Loucy (cell line): ENCODE results near the gene CNTN3.

ENCODE experiments used
- EZH2phosphoT487 ChIP-seq: fragments of 200-600 bp; IDR thresholded peaks from 2 replicates; pipeline ENCODE4 v1.6.1; 2018; ENCODE audit warnings: antibody characterized with exemption, mild to moderate bottlenecking, moderate library complexity, borderline replicate concordance
- TF ChIP-seq, protein P1 (sequence below): fragments of 200-600 bp; sonication (generic); conservative IDR thresholded peaks from 2 replicates; pipeline ENCODE4 v1.5.1; 2014; ENCODE audit warnings: mild to moderate bottlenecking, antibody characterized with exemption, low read length

DNA sequence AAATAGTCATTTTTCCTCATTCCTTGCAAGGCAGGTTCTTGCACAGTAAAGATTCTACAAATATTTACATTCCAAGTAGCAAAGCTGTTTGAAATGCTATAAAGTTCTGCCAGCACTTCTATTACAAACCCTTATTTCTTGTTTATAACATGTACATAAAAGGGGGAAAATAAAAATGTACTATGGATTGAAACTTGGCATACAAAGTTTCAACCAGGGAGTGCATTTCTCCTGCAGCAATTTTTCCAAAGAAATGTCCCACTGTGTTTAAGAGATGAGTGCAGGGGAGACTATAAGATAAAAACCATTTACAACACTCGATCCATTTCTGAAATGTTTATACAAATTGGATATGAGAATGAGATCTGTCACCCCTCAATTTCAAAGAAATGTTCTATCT, 3.3 kb downstream of the CNTN3 start:
- TF ChIP-seq, protein P1, sequence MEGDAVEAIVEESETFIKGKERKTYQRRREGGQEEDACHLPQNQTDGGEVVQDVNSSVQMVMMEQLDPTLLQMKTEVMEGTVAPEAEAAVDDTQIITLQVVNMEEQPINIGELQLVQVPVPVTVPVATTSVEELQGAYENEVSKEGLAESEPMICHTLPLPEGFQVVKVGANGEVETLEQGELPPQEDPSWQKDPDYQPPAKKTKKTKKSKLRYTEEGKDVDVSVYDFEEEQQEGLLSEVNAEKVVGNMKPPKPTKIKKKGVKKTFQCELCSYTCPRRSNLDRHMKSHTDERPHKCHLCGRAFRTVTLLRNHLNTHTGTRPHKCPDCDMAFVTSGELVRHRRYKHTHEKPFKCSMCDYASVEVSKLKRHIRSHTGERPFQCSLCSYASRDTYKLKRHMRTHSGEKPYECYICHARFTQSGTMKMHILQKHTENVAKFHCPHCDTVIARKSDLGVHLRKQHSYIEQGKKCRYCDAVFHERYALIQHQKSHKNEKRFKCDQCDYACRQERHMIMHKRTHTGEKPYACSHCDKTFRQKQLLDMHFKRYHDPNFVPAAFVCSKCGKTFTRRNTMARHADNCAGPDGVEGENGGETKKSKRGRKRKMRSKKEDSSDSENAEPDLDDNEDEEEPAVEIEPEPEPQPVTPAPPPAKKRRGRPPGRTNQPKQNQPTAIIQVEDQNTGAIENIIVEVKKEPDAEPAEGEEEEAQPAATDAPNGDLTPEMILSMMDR = no peak
- no peak for TF ChIP-seq EZH2phosphoT487
